MM.1S (cell line): ENCODE data around the gene TMC1.

Source experiments
- DNase-seq: peaks from one replicate; pipeline ENCODE4 v3.0.0-alpha.2; 2015
- H2AFZ ChIP-seq: fragments of 300-600 bp; sonication (generic); 2 replicates; pipeline ENCODE4 v1.6.0; 2016; ENCODE audit warnings: antibody characterized with exemption, low read length
- H3F3A ChIP-seq: fragments of 300-600 bp; sonication (generic); 2 replicates; pipeline ENCODE4 v1.6.1; 2016; ENCODE audit warnings: mild to moderate bottlenecking, antibody characterized with exemption, low read length, moderate library complexity, mixed read lengths; ENCODE audit not compliant: insufficient read depth
- H3K27ac ChIP-seq: fragments of 300-600 bp; sonication (generic); 2 replicates; pipeline ENCODE4 v1.5.1; 2016; ENCODE audit warnings: mild to moderate bottlenecking, low read length
- H3K27me3 ChIP-seq: fragments of 300-600 bp; sonication (generic); replicated peaks from 2 replicates; pipeline ENCODE4 v1.6.0; 2016; ENCODE audit warnings: low read length; ENCODE audit not compliant: insufficient read depth
- H3K36me3 ChIP-seq: fragments of 300-600 bp; sonication (generic); replicated peaks from 2 replicates; pipeline ENCODE4 v1.6.1; 2016; ENCODE audit warnings: mild to moderate bottlenecking, low read length, mixed read lengths; ENCODE audit not compliant: insufficient read depth
- H3K4me1 ChIP-seq: fragments of 300-600 bp; sonication (generic); 2 replicates; pipeline ENCODE4 v1.6.1; 2016; ENCODE audit warnings: low read length, mixed read lengths
- H3K4me2 ChIP-seq: fragments of 300-600 bp; sonication (generic); 2 replicates; pipeline ENCODE4 v1.6.0; 2016; ENCODE audit warnings: low read depth, low read length
- H3K4me3 ChIP-seq: fragments of 300-600 bp; sonication (generic); 2 replicates; pipeline ENCODE4 v1.5.1; 2016; ENCODE audit warnings: low read length, mixed read lengths
- H3K79me2 ChIP-seq: fragments of 300-600 bp; sonication (generic); 2 replicates; pipeline ENCODE4 v1.6.1; 2016; ENCODE audit warnings: mixed run types, low read length, mixed read lengths
- H3K9ac ChIP-seq: fragments of 300-600 bp; sonication (generic); 2 replicates; pipeline ENCODE4 v1.6.1; 2016; ENCODE audit warnings: low read length, mixed read lengths
- H3K9me2 ChIP-seq: fragments of 300-600 bp; sonication (generic); replicated peaks from 2 replicates; pipeline ENCODE4 v1.6.1; 2016; ENCODE audit warnings: mild to moderate bottlenecking, low read length, mixed read lengths; ENCODE audit not compliant: insufficient read depth
- H3K9me3 ChIP-seq: fragments of 300-600 bp; sonication (generic); replicated peaks from 2 replicates; pipeline ENCODE4 v1.6.1; 2016; ENCODE audit warnings: mild to moderate bottlenecking, low read length, mixed read lengths; ENCODE audit not compliant: insufficient read depth
- H4K20me1 ChIP-seq: fragments of 300-600 bp; sonication (generic); 2 replicates; pipeline ENCODE4 v1.6.1; 2016; ENCODE audit warnings: mild to moderate bottlenecking, low read length, moderate library complexity, mixed read lengths; ENCODE audit not compliant: insufficient read depth
- EZH2 ChIP-seq: fragments of 300-600 bp; sonication (generic); optimal IDR thresholded peaks from 2 replicates; pipeline ENCODE3; 2017; ENCODE audit warnings: low read depth, mild to moderate bottlenecking, antibody characterized with exemption, low read length, mixed read lengths
- EZH2phosphoT487 ChIP-seq: fragments of 300-600 bp; sonication (generic); IDR thresholded peaks from 2 replicates; pipeline ENCODE4 v1.6.1; 2018; ENCODE audit warnings: antibody characterized with exemption, low read length
- TF ChIP-seq, protein P1 (sequence below): fragments of 300-600 bp; sonication (generic); IDR thresholded peaks from 2 replicates; pipeline ENCODE4 v1.5.1; 2016; ENCODE audit warnings: antibody characterized with exemption, low read length, mixed read lengths

The TMC1 gene

GRCh38 chr9:72775570-72775969, 254.2 kb downstream of the TMC1 start:
- Histone ChIP-seq H3K4me1 (peaks cover 26% of the 10 kb centered on the region), H4K20me1 (no peaks in the 10 kb centered on the region), H3K4me2 (no peak overlapping the region), H3K4me3 (no peak overlapping the region), H3K9me2 (no peaks in the 10 kb centered on the region), H2AFZ (no peak overlapping the region), H3K36me3 (no peaks in the 10 kb centered on the region), H3F3A (peaks cover 16% of the 10 kb centered on the region), H3K9me3 (no peaks in the 10 kb centered on the region), H3K27me3 (no peaks in the 10 kb centered on the region), H3K27ac (no peak overlapping the region), H3K79me2 (no peaks in the 10 kb centered on the region), H3K9ac (no peak overlapping the region)
- DNase-seq: no peak
- no peak for TF ChIP-seq EZH2phosphoT487
- TF ChIP-seq, protein P1, sequence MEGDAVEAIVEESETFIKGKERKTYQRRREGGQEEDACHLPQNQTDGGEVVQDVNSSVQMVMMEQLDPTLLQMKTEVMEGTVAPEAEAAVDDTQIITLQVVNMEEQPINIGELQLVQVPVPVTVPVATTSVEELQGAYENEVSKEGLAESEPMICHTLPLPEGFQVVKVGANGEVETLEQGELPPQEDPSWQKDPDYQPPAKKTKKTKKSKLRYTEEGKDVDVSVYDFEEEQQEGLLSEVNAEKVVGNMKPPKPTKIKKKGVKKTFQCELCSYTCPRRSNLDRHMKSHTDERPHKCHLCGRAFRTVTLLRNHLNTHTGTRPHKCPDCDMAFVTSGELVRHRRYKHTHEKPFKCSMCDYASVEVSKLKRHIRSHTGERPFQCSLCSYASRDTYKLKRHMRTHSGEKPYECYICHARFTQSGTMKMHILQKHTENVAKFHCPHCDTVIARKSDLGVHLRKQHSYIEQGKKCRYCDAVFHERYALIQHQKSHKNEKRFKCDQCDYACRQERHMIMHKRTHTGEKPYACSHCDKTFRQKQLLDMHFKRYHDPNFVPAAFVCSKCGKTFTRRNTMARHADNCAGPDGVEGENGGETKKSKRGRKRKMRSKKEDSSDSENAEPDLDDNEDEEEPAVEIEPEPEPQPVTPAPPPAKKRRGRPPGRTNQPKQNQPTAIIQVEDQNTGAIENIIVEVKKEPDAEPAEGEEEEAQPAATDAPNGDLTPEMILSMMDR: no peak
- TF ChIP-seq EZH2: no peak

DNA sequence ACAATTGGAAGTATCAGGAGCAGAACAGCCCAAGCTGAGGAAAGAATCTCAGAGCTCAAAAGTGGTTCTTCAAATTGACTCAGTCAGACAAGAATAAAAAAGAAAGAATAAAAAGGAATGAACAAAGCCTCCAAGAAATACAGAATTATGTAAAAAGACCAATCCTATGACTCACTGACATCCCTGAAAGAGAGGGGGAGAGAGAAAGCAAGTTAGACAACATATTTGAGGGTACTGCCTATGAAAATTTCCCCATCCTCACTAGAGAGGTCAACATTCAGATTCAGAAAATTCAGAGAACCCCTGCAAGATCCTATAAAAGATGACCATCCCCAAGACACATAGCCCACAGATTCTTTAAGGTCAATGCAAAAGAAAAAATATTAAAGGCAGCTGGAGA, 258.2 kb downstream of the TMC1 start:
- TF ChIP-seq EZH2 (no peak), EZH2phosphoT487 (no peak)
- TF ChIP-seq, protein P1: no peak
- no peak overlapping the region for H3K4me3 ChIP-seq

GRCh38 chr9:72786948-72787347, 265.5 kb downstream of the TMC1 start:
- Histone ChIP-seq H3K9ac (no peak overlapping the region), H4K20me1 (no peaks in the 10 kb centered on the region), H3K79me2 (no peaks in the 10 kb centered on the region), H3K4me3 (no peak overlapping the region), H2AFZ (no peak overlapping the region), H3K4me1 (no peaks in the 10 kb centered on the region), H3K27ac (no peak overlapping the region), H3K27me3 (no peaks in the 10 kb centered on the region), H3K9me3 (no peaks in the 10 kb centered on the region), H3K9me2 (no peaks in the 10 kb centered on the region), H3F3A (no peaks in the 10 kb centered on the region), H3K36me3 (no peaks in the 10 kb centered on the region), H3K4me2 (no peak overlapping the region)
- DNase-seq: no peak
- TF ChIP-seq, protein P1: no peak
- TF ChIP-seq EZH2phosphoT487 (no peak), EZH2 (no peak)

More for the DNA sequence above, 258.2 kb downstream of the TMC1 start:
- H3K9me2 ChIP-seq: no peaks in the 10 kb centered on the region
- H3K79me2 ChIP-seq: no peaks in the 10 kb centered on the region
- no peaks in the 10 kb centered on the region for H3K9me3 ChIP-seq
- no peak overlapping the region for H3K27ac ChIP-seq
- H3K9ac ChIP-seq: no peak overlapping the region
- H2AFZ ChIP-seq: no peak overlapping the region
- H3K4me1 ChIP-seq: no peaks in the 10 kb centered on the region
- no peaks in the 10 kb centered on the region for H3K36me3 ChIP-seq
- H3K4me2 ChIP-seq: no peak overlapping the region
- no peaks in the 10 kb centered on the region for H3F3A ChIP-seq
- no peaks in the 10 kb centered on the region for H3K27me3 ChIP-seq
- no peak for DNase-seq
- no peaks in the 10 kb centered on the region for H4K20me1 ChIP-seq
